H9 (cell line): ENCODE data around the gene RABL6. TPM values are rescaled to one million over a fixed set of nuclear protein-coding genes. Genes with fewer than 3 reads are reported as not detected.

Experiments used
- DNase-seq: peaks from one replicate; pipeline ENCODE4 v3.0.0-alpha.2; 2017
- H2AFZ ChIP-seq: one replicate; pipeline ENCODE4 v1.6.1; 2013; ENCODE audit warnings: mild to moderate bottlenecking, low read length, control low read depth, moderate library complexity
- H2AK5ac ChIP-seq: 2 replicates; pipeline ENCODE4 v1.6.1; 2013; ENCODE audit warnings: low read length, control low read depth, mixed read lengths; ENCODE audit not compliant: insufficient read length
- H2BK120ac ChIP-seq: one replicate; pipeline ENCODE4 v1.6.1; 2013; ENCODE audit warnings: low read depth, mild to moderate bottlenecking, low read length, control low read depth, inconsistent platforms; ENCODE audit not compliant: poor library complexity, severe bottlenecking
- H2BK12ac ChIP-seq: 2 replicates; pipeline ENCODE4 v1.6.1; 2013; ENCODE audit warnings: low read length, control low read depth, mixed read lengths, low read depth; ENCODE audit not compliant: insufficient read length
- H2BK15ac ChIP-seq: 2 replicates; pipeline ENCODE4 v1.6.1; 2013; ENCODE audit warnings: low read depth, low read length, control low read depth
- H2BK20ac ChIP-seq: one replicate; pipeline ENCODE4 v1.6.1; 2013; ENCODE audit warnings: low read depth, mild to moderate bottlenecking, low read length, control low read depth, inconsistent platforms; ENCODE audit not compliant: poor library complexity, severe bottlenecking
- H2BK5ac ChIP-seq: 2 replicates; pipeline ENCODE4 v1.6.1; 2013; ENCODE audit warnings: low read length, control low read depth, mixed read lengths; ENCODE audit not compliant: insufficient read length
- H3K14ac ChIP-seq: 2 replicates; pipeline ENCODE4 v1.6.1; 2013; ENCODE audit warnings: low read length, control low read depth; ENCODE audit not compliant: insufficient read depth
- H3K18ac ChIP-seq: 2 replicates; pipeline ENCODE4 v1.6.1; 2013; ENCODE audit warnings: low read depth, mild to moderate bottlenecking, mixed read lengths, low read length, control low read depth; ENCODE audit not compliant: insufficient read length
- H3K23ac ChIP-seq: 2 replicates; pipeline ENCODE4 v1.6.1; 2013; ENCODE audit warnings: low read length, control low read depth, mixed read lengths, low read depth; ENCODE audit not compliant: insufficient read length
- H3K23me2 ChIP-seq: 2 replicates; pipeline ENCODE4 v1.6.1; 2013; ENCODE audit warnings: low read depth, mild to moderate bottlenecking, mixed read lengths, low read length, control low read depth; ENCODE audit not compliant: insufficient read length, poor library complexity, severe bottlenecking
- H3K27ac ChIP-seq: 2 replicates; pipeline ENCODE4 v1.5.1; 2013; ENCODE audit warnings: low read length, control low read depth, mixed read lengths, low read depth; ENCODE audit not compliant: insufficient read length
- H3K27me3 ChIP-seq: 2 replicates; pipeline ENCODE4 v1.6.1; 2013; ENCODE audit warnings: low read length, control low read depth, inconsistent platforms; ENCODE audit not compliant: insufficient read depth
- H3K4ac ChIP-seq: 2 replicates; pipeline ENCODE4 v1.6.1; 2013; ENCODE audit warnings: low read depth, mild to moderate bottlenecking, control low read depth, inconsistent platforms, low read length, moderate library complexity
- H3K4me1 ChIP-seq: 2 replicates; pipeline ENCODE4 v1.6.1; 2013; ENCODE audit warnings: low read length, control low read depth, inconsistent platforms; ENCODE audit not compliant: insufficient read depth
- H3K4me2 ChIP-seq: 2 replicates; pipeline ENCODE4 v1.6.1; 2013; ENCODE audit warnings: low read length, control low read depth, mixed read lengths; ENCODE audit not compliant: insufficient read length, insufficient read depth
- H3K56ac ChIP-seq: 2 replicates; pipeline ENCODE4 v1.6.1; 2013; ENCODE audit warnings: low read depth, mild to moderate bottlenecking, mixed read lengths, low read length, control low read depth; ENCODE audit not compliant: insufficient read length
- H3K79me1 ChIP-seq: 2 replicates; pipeline ENCODE4 v1.6.1; 2013; ENCODE audit warnings: low read depth, mild to moderate bottlenecking, moderate library complexity, low read length, control low read depth, inconsistent platforms; ENCODE audit not compliant: insufficient read depth, poor library complexity, severe bottlenecking
- H3K79me2 ChIP-seq: 2 replicates; pipeline ENCODE4 v1.6.1; 2013; ENCODE audit warnings: low read length, control low read depth, inconsistent platforms; ENCODE audit not compliant: insufficient read depth
- H3K9ac ChIP-seq: 2 replicates; pipeline ENCODE4 v1.6.1; 2013; ENCODE audit warnings: low read length, control low read depth, mixed read lengths; ENCODE audit not compliant: insufficient read length; ENCODE audit errors: extremely low read depth
- H3K9me3 ChIP-seq: one replicate; pipeline ENCODE4 v1.6.1; 2013; ENCODE audit warnings: low read depth, low read length, inconsistent platforms; ENCODE audit not compliant: control insufficient read depth
- H3T11ph ChIP-seq: one replicate; pipeline ENCODE4 v1.6.1; 2013; ENCODE audit warnings: mild to moderate bottlenecking, low read length, control low read depth, inconsistent platforms
- H4K20me1 ChIP-seq: one replicate; pipeline ENCODE4 v1.6.1; 2013; ENCODE audit not compliant: control insufficient read depth, insufficient read length, insufficient read depth
- H4K5ac ChIP-seq: 2 replicates; pipeline ENCODE4 v1.6.1; 2013; ENCODE audit warnings: low read depth, mild to moderate bottlenecking, mixed read lengths, low read length, control low read depth; ENCODE audit not compliant: insufficient read length
- H4K8ac ChIP-seq: replicated peaks from 2 replicates; pipeline ENCODE4 v1.6.1; 2013; ENCODE audit warnings: low read length, control low read depth, mixed read lengths, low read depth; ENCODE audit not compliant: insufficient read length
- H4K91ac ChIP-seq: 2 replicates; pipeline ENCODE4 v1.6.1; 2013; ENCODE audit warnings: low read depth, mild to moderate bottlenecking, moderate library complexity, mixed read lengths, low read length, control low read depth; ENCODE audit not compliant: insufficient read length
- H3K27ac Mint-ChIP-seq, 3 experiments: 2 replicates in 2 of 3; 3 replicates in 1 of 3; pipeline ENCODE4 v1.8.0; 2020 to 2021; ENCODE audit warnings: mixed read lengths in 3 of 3, mild to moderate bottlenecking in 1 of 3, moderate library complexity in 1 of 3
- H3K27me3 Mint-ChIP-seq: 2 replicates; pipeline ENCODE4 v1.8.0; 2021; ENCODE audit warnings: low read depth, mild to moderate bottlenecking, moderate library complexity, mixed read lengths
- H3K36me3 Mint-ChIP-seq, 3 experiments: 2 replicates in 2 of 3; 3 replicates in 1 of 3; pipeline ENCODE4 v1.8.0; 2020 to 2021; ENCODE audit warnings: low read depth in 3 of 3, mixed read lengths in 3 of 3; ENCODE audit not compliant: insufficient read depth in 1 of 3
- H3K4me1 Mint-ChIP-seq, 2 experiments: 2 replicates each; pipeline ENCODE4 v1.8.0; 2020; ENCODE audit warnings: mixed read lengths in 2 of 2
- H3K4me3 Mint-ChIP-seq, 2 experiments: 2 replicates in 1 of 2; 3 replicates in 1 of 2; pipeline ENCODE4 v1.8.0; 2020 to 2021; ENCODE audit warnings: mild to moderate bottlenecking in 2 of 2, mixed read lengths in 2 of 2, moderate library complexity in 1 of 2
- H3K9me3 Mint-ChIP-seq, 2 experiments: 2 replicates in 1 of 2; 3 replicates in 1 of 2; pipeline ENCODE4 v1.8.0; 2020; ENCODE audit warnings: mild to moderate bottlenecking in 2 of 2, mixed read lengths in 2 of 2, moderate library complexity in 1 of 2
- WGBS: extraction: QIAGEN DNeasy Blood & Tissue Kit; methylation state at CpG from one replicate; pipeline ENCODE4 v1.1.7; 2013; ENCODE audit warnings: missing lambda C conversion rate, low lambda C conversion rate, mixed read lengths; ENCODE audit not compliant: insufficient read length; ENCODE audit errors: extremely low coverage; 5-methylcytosine and 5-hydroxymethylcytosine counted together
- total RNA-seq: library from RNA; stranded (reverse); gene quantifications from 2 replicates; pipeline ENCODE4 v1.2.1, GENCODE V29; 2021
- TF ChIP-seq, protein P1 (sequence below): fragments of 200-600 bp; sonication (generic); conservative IDR thresholded peaks from 3 replicates; pipeline ENCODE4 v1.8.0; 2021; ENCODE audit warnings: antibody characterized with exemption, mild to moderate bottlenecking

Gene RABL6
- total RNA-seq, 1 experiment from 2014 or later: 108 TPM

DNA sequence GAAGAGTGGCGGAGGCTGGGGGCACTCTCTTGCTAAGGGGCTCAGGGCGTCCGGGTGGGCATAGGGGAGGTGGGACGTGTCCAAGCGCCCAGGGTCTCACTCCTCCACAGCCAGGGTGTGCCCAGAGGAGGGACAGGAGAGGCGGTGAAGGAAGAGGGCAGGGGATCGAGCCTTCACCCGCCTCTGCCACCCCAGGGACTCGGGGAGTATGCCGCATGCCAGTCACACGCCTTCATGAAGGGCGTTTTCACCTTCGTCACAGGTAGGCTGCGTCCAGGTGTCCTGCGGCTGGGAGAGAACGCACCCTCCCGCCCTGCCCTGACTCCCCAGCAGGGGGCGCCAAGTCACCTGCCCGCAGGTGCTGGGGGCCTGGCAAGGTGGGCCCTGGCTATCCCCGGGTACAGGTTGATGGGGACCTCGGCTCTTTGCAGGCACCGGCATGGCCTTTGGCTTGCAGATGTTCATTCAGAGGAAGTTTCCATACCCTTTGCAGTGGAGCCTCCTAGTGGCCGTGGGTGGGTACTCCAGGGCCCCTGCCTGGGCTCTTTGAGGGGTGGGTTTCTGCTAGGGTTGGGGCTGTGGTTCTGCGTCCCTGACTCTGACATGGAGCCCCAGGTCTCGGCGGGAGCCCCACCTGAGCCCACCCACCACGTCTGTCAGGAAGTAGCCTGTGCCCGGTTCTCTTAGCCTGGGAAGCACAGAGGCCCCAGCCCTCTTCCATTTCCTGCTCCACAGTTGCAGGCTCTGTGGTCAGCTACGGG lies 16.1 kb upstream of the RABL6 start:
- H3K79me2 ChIP-seq: no peaks in the 10 kb centered on the region
- H4K5ac ChIP-seq: no peak overlapping the region
- H2BK120ac ChIP-seq: no peak overlapping the region
- TF ChIP-seq, protein P1, sequence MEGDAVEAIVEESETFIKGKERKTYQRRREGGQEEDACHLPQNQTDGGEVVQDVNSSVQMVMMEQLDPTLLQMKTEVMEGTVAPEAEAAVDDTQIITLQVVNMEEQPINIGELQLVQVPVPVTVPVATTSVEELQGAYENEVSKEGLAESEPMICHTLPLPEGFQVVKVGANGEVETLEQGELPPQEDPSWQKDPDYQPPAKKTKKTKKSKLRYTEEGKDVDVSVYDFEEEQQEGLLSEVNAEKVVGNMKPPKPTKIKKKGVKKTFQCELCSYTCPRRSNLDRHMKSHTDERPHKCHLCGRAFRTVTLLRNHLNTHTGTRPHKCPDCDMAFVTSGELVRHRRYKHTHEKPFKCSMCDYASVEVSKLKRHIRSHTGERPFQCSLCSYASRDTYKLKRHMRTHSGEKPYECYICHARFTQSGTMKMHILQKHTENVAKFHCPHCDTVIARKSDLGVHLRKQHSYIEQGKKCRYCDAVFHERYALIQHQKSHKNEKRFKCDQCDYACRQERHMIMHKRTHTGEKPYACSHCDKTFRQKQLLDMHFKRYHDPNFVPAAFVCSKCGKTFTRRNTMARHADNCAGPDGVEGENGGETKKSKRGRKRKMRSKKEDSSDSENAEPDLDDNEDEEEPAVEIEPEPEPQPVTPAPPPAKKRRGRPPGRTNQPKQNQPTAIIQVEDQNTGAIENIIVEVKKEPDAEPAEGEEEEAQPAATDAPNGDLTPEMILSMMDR: peak; percentile 99
- no peaks in the 10 kb centered on the region for H3K79me1 ChIP-seq
- no peak overlapping the region for H3T11ph ChIP-seq
- Mint-ChIP-seq H3K4me3 (peak overlapping the region; percentile 81 to 89), H3K4me1 (peaks cover 17 to 34% of the 10 kb centered on the region in 2 experiments), H3K9me3 (no peaks in the 10 kb centered on the region), H3K27me3 (peaks cover 16% of the 10 kb centered on the region), H3K36me3 (peaks cover 0 to 8% (median 1%) of the 10 kb centered on the region in 3 experiments; a peak in 3 of 7 replicates), H3K27ac (peak overlapping the region in 2 of 3 experiments; percentile 66 to 97; a peak in 3 of 7 replicates)
- H3K56ac ChIP-seq: no peak overlapping the region
- peak overlapping the region; percentile 54; the same call in 1 of the 2 replicates for H3K14ac ChIP-seq
- peak overlapping the region; percentile 69 for H3K4me2 ChIP-seq
- H4K8ac ChIP-seq: no peak overlapping the region
- no peak overlapping the region for H2AFZ ChIP-seq
- no peak overlapping the region for H2BK15ac ChIP-seq
- DNase-seq: peak; percentile 92
- no peak overlapping the region for H2BK12ac ChIP-seq
- no peaks in the 10 kb centered on the region for H3K9me3 ChIP-seq
- H3K18ac ChIP-seq: peak overlapping the region; percentile 86
- no peaks in the 10 kb centered on the region for H3K4me1 ChIP-seq
- H2AK5ac ChIP-seq: no peak overlapping the region
- no peak overlapping the region for H3K4ac ChIP-seq
- H3K27ac ChIP-seq: no peak overlapping the region
- H3K23ac ChIP-seq: no peak overlapping the region
- H2BK20ac ChIP-seq: no peak overlapping the region
- no peaks in the 10 kb centered on the region for H3K27me3 ChIP-seq
- no peak overlapping the region for H2BK5ac ChIP-seq
- H4K91ac ChIP-seq: no peak overlapping the region
- no CpG with 5 or more reads among the region's 29 CpGs for WGBS
- no peaks in the 10 kb centered on the region for H3K23me2 ChIP-seq
- H3K9ac ChIP-seq: no peak overlapping the region
- H4K20me1 ChIP-seq: no peaks in the 10 kb centered on the region
